Measurements from ENCODE around the gene LPP.

DNA sequence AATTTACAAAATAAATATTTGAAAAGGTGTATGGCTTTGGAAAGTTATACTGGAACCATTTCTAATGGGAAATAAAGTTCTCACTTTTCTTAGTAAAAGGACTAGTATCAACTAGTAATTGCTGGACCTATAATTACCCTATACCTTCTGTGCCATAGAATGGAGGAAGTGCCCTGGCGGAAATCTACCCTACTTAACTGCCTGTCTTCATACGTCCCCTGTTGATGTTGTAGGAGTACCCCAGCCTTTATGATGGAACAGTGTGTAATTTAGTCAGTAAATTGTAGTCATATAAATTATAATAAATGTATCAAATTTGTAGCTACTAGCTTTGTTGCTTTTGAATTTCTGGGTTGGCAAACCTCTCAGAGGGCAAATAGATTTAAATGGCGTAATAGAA lies 149.9 kb downstream of the LPP start:
- TF ChIP-seq, protein P1, sequence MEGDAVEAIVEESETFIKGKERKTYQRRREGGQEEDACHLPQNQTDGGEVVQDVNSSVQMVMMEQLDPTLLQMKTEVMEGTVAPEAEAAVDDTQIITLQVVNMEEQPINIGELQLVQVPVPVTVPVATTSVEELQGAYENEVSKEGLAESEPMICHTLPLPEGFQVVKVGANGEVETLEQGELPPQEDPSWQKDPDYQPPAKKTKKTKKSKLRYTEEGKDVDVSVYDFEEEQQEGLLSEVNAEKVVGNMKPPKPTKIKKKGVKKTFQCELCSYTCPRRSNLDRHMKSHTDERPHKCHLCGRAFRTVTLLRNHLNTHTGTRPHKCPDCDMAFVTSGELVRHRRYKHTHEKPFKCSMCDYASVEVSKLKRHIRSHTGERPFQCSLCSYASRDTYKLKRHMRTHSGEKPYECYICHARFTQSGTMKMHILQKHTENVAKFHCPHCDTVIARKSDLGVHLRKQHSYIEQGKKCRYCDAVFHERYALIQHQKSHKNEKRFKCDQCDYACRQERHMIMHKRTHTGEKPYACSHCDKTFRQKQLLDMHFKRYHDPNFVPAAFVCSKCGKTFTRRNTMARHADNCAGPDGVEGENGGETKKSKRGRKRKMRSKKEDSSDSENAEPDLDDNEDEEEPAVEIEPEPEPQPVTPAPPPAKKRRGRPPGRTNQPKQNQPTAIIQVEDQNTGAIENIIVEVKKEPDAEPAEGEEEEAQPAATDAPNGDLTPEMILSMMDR (IDR thresholded peaks at IDR 0.05 in 4 of 5, conservative IDR thresholded peaks at IDR 0.05 in 1 of 5), result no peak
- no peak for TF ChIP-seq POLR2A (IDR thresholded peaks at IDR 0.05)

All from gastrocnemius medialis (tissue), 4 donors.